ENCODE data around the gene RBM47.

Gene RBM47

DNA sequence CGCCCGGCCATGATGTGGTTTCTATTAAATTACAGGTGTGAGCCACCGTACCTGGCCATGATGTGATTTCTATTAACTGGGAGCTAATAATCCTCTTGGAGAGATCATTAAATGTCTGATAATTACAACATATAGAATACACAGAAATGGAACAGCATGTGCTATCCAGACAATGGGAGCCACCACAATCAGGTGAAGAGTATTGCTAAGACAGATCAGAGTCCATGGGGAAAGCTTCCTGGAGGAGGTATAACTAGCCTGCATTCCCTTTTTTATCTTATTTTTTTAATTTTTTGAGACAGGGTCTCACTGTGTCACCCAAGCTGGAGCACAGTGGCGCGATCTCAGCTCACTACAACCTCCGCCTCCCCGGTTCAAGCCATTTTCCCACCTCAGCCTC lies 147.7 kb downstream of the RBM47 start:
- H3K9me3 ChIP-seq (ENCODE audit: control insufficient read depth in 1 of 2, low read length in 2 of 2), result no peaks in the 10 kb centered on the region
- no peaks in the 10 kb centered on the region for H3K4me1 ChIP-seq (ENCODE audit: control insufficient read depth in 1 of 2, insufficient read depth in 2 of 2, low read length in 2 of 2)
- no peak overlapping the region for H3K27ac ChIP-seq (ENCODE audit: low read length)
- no peak overlapping the region for H3K4me3 ChIP-seq (ENCODE audit: low read depth in 1 of 2, low read length in 2 of 2)
- H3K36me3 ChIP-seq (ENCODE audit: control insufficient read depth in 1 of 2, insufficient read depth in 2 of 2, low read length in 2 of 2), result no peaks in the 10 kb centered on the region
- no peaks in the 10 kb centered on the region for H3K27me3 ChIP-seq (ENCODE audit: low read depth, low read length)

DNA sequence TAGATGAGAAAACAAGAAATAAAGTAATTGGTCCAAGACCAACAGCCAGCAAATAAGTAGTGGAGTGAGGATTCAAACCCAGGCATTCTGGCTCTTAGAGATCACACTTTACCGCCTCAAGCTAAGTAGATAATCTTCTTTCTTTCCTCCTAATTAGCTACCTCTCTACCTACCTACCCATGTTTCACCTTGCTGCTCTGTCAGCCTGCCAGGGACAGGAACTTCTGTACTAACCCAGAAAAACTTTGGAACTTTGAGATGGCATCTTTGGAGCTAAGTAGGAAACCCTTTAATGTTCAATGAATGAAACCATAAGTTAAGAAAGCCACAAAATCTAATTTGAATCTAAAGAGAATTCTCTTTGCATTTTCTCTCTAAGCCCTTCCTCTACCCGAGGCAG lies 149.4 kb downstream of the RBM47 start:
- H3K27ac ChIP-seq (ENCODE audit: low read length), result no peak overlapping the region
- no peaks in the 10 kb centered on the region for H3K27me3 ChIP-seq (ENCODE audit: low read depth, low read length)
- no peaks in the 10 kb centered on the region for H3K9me3 ChIP-seq (ENCODE audit: control insufficient read depth in 1 of 2, low read length in 2 of 2)
- no peaks in the 10 kb centered on the region for H3K36me3 ChIP-seq (ENCODE audit: control insufficient read depth in 1 of 2, insufficient read depth in 2 of 2, low read length in 2 of 2)
- H3K4me1 ChIP-seq (ENCODE audit: control insufficient read depth in 1 of 2, insufficient read depth in 2 of 2, low read length in 2 of 2), result no peaks in the 10 kb centered on the region
- no peak overlapping the region for H3K4me3 ChIP-seq (ENCODE audit: low read depth in 1 of 2, low read length in 2 of 2)

DNA sequence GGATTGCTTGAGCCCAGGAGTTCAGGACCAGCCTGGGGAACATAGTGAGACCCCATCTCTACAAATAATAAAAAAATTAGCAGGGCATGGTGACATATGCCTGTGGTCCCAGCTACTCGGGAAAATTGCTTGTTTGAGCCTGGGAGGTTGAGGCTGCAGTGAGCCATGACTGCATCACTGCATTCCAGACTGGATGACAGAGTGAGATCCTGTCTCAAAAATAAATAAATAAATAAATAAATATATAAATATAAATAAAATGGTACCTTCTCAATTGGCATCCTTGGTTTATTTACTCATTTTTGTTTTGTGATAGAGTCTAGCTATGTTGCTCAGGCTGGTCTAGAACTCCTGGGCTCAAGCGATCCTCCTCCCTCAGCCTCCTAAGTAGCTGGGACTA lies 150.3 kb downstream of the RBM47 start:
- Histone ChIP-seq H3K36me3 (ENCODE audit: control insufficient read depth in 1 of 2, insufficient read depth in 2 of 2, low read length in 2 of 2) (no peaks in the 10 kb centered on the region), H3K9me3 (ENCODE audit: control insufficient read depth in 1 of 2, low read length in 2 of 2) (no peaks in the 10 kb centered on the region), H3K27ac (ENCODE audit: low read length) (no peak overlapping the region), H3K4me3 (ENCODE audit: low read depth in 1 of 2, low read length in 2 of 2) (no peak overlapping the region), H3K4me1 (ENCODE audit: control insufficient read depth in 1 of 2, insufficient read depth in 2 of 2, low read length in 2 of 2) (no peaks in the 10 kb centered on the region), H3K27me3 (ENCODE audit: low read depth, low read length) (no peaks in the 10 kb centered on the region)

DNA sequence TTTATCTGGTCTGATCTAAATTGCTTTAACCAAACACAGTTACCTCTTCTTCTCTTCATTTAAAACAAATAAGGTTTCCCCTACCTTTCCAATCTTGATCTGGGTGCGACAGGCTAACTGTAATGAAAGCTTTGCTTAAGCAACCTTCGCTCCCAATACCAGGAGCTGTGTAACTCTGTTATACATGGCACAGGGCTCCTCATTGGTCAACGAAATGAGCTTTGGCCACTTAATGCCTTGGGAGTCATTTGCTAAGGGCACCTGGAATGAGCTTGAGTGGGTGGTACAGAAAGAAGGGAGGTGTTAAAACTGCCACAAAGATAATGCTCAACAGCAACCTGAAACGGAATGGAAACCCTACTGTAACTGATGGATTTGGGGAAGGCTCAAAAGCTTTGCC lies 154.1 kb downstream of the RBM47 start:
- no peak overlapping the region for H3K4me3 ChIP-seq (ENCODE audit: low read depth in 1 of 2, low read length in 2 of 2)
- H3K4me1 ChIP-seq (ENCODE audit: control insufficient read depth in 1 of 2, insufficient read depth in 2 of 2, low read length in 2 of 2), result no peaks in the 10 kb centered on the region
- no peaks in the 10 kb centered on the region for H3K9me3 ChIP-seq (ENCODE audit: control insufficient read depth in 1 of 2, low read length in 2 of 2)
- peak overlapping the region; percentile 32 for H3K27ac ChIP-seq (ENCODE audit: low read length)
- H3K27me3 ChIP-seq (ENCODE audit: low read depth, low read length), result no peaks in the 10 kb centered on the region
- no peaks in the 10 kb centered on the region for H3K36me3 ChIP-seq (ENCODE audit: control insufficient read depth in 1 of 2, insufficient read depth in 2 of 2, low read length in 2 of 2)

DNA sequence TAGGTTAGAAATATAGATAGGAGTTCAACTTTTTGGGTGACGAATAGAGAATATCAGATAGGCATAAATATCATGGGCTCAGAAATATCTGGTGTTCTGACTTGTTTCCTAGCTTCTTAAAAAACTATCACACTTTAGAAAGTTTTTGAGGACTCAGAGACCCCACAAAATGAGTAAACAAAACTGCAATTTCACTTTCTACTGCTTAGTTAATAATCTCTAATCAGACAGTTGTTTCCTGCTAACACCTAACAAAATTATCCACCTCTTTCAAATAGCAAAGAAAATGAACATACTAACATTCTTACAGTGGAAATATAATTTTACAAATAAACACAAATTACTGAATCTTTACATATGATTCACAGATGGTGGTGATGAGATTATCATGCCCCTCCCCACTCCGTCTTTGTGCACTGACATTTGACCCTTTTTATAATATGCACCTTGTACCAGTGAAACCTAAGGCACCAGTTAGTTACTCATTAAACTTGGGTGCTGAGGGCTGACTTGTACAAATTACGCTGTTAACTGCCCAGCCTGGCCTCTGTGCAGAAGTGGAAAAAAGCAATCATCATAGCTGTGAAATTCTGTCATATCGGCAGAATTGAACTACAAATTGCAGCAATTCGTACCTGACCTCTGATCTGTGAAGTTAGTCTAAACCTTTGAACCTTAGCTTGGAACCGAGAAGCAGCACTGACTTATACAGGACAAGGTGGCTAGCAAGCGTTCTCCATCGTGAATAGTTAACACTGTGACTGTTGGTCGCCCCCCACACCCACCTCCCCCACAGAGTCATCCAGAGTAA lies 155.9 kb downstream of the RBM47 start:
- Histone ChIP-seq H3K9me3 (ENCODE audit: control insufficient read depth in 1 of 2, low read length in 2 of 2) (no peaks in the 10 kb centered on the region), H3K4me1 (ENCODE audit: control insufficient read depth in 1 of 2, insufficient read depth in 2 of 2, low read length in 2 of 2) (no peaks in the 10 kb centered on the region), H3K27ac (ENCODE audit: low read length) (peak overlapping the region; percentile 63), H3K4me3 (ENCODE audit: low read depth in 1 of 2, low read length in 2 of 2) (no peak overlapping the region), H3K27me3 (ENCODE audit: low read depth, low read length) (no peaks in the 10 kb centered on the region), H3K36me3 (ENCODE audit: control insufficient read depth in 1 of 2, insufficient read depth in 2 of 2, low read length in 2 of 2) (no peaks in the 10 kb centered on the region)

DNA sequence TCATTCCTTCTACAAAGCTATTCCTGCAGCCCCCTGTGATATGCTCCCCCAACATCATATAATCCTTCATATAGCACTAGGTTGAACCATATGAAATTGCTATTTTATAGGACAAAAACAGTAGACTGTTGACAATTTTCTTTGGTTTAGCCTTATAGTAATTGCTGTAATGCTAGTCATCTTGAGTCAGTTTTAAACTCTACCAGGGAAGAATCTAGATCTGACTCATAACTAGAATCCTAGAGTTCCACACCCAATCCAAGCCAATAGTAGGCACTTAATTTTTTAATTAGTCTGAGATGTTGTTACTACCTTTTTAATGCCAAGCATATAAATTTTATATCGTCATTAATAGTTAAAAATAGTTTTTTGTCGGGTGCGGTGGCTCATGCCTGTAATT lies 157.7 kb downstream of the RBM47 start:
- H3K27me3 ChIP-seq (ENCODE audit: low read depth, low read length), result no peaks in the 10 kb centered on the region
- no peaks in the 10 kb centered on the region for H3K9me3 ChIP-seq (ENCODE audit: control insufficient read depth in 1 of 2, low read length in 2 of 2)
- peak overlapping the region; percentile 45 for H3K27ac ChIP-seq (ENCODE audit: low read length)
- H3K4me3 ChIP-seq (ENCODE audit: low read depth in 1 of 2, low read length in 2 of 2), result no peak overlapping the region
- H3K4me1 ChIP-seq (ENCODE audit: control insufficient read depth in 1 of 2, insufficient read depth in 2 of 2, low read length in 2 of 2), result no peaks in the 10 kb centered on the region
- no peaks in the 10 kb centered on the region for H3K36me3 ChIP-seq (ENCODE audit: control insufficient read depth in 1 of 2, insufficient read depth in 2 of 2, low read length in 2 of 2)

DNA sequence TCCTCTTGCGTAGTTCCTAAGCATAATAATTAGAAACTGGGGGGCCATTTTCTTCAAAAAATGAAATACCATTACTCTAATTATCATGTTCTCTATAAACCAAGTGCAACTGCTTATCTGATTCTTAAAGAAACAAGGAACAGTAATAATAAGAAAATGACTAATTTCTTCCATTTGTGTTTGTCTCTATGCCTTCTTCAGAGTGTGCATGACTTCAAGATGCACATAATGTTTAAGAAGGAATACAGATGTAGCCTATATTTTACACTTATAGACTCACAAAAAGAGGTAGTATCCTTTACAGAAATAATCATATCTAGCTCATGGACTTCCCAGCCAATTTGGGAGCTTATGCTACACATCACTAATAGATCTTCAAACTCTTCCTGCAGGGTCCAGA lies 162.9 kb downstream of the RBM47 start:
- H3K27me3 ChIP-seq (ENCODE audit: low read depth, low read length), result no peaks in the 10 kb centered on the region
- H3K9me3 ChIP-seq (ENCODE audit: control insufficient read depth in 1 of 2, low read length in 2 of 2), result no peaks in the 10 kb centered on the region
- H3K36me3 ChIP-seq (ENCODE audit: control insufficient read depth in 1 of 2, insufficient read depth in 2 of 2, low read length in 2 of 2), result peaks cover 0 to 3% of the 10 kb centered on the region in 2 donors
- H3K27ac ChIP-seq (ENCODE audit: low read length), result no peak overlapping the region
- no peak overlapping the region for H3K4me3 ChIP-seq (ENCODE audit: low read depth in 1 of 2, low read length in 2 of 2)
- H3K4me1 ChIP-seq (ENCODE audit: control insufficient read depth in 1 of 2, insufficient read depth in 2 of 2, low read length in 2 of 2), result no peaks in the 10 kb centered on the region

DNA sequence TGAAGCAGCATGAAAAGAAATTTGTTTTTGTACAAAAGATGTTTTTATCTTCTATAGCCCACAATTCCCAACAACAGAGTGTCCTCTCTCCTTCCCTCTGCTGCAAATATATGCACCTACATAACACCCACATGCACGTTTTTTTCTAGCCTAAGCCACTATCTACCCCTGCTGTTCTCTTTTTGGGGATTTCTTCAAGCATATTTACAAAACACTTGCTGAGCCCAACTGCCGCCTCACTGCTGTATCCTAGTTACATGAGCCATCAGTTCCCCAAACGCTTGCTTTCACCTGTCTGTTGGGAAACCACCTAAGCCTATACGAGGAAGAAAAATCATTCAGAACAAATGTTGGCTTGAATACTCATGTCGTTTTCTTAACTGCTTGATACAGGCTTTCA lies 167.3 kb downstream of the RBM47 start:
- no peak overlapping the region for H3K27ac ChIP-seq (ENCODE audit: low read length)

DNA sequence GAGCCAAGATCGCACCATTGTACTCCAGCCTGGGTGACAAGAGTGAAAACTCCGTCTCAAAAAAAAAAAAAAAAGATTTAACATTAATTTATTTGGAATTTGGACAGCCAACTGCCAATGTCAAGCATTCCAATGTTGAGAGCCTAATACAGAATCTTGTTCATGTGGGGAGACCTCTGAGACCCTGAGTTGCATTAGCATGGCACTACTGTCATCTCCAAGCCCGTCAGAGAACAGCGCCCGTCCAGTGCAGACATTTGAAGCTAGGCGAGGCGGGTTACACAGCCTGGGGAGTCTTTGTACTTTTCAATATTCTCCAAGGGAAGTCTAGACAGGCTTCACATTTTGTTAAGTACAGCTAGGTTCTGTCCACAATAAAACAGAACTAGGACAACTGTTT lies 167.8 kb downstream of the RBM47 start:
- Histone ChIP-seq H3K27me3 (ENCODE audit: low read depth, low read length) (no peaks in the 10 kb centered on the region), H3K9me3 (ENCODE audit: control insufficient read depth in 1 of 2, low read length in 2 of 2) (no peaks in the 10 kb centered on the region), H3K27ac (ENCODE audit: low read length) (no peak overlapping the region), H3K4me3 (ENCODE audit: low read depth in 1 of 2, low read length in 2 of 2) (no peak overlapping the region), H3K36me3 (ENCODE audit: control insufficient read depth in 1 of 2, insufficient read depth in 2 of 2, low read length in 2 of 2) (peaks cover 0 to 3% of the 10 kb centered on the region in 2 donors), H3K4me1 (ENCODE audit: control insufficient read depth in 1 of 2, insufficient read depth in 2 of 2, low read length in 2 of 2) (no peaks in the 10 kb centered on the region)

More for the DNA sequence above, 167.3 kb downstream of the RBM47 start:
- no peaks in the 10 kb centered on the region for H3K4me1 ChIP-seq (ENCODE audit: control insufficient read depth in 1 of 2, insufficient read depth in 2 of 2, low read length in 2 of 2)
- H3K9me3 ChIP-seq (ENCODE audit: control insufficient read depth in 1 of 2, low read length in 2 of 2), result no peaks in the 10 kb centered on the region
- H3K4me3 ChIP-seq (ENCODE audit: low read depth in 1 of 2, low read length in 2 of 2), result no peak overlapping the region
- no peaks in the 10 kb centered on the region for H3K27me3 ChIP-seq (ENCODE audit: low read depth, low read length)
- peaks cover 0 to 3% of the 10 kb centered on the region in 2 donors for H3K36me3 ChIP-seq (ENCODE audit: control insufficient read depth in 1 of 2, insufficient read depth in 2 of 2, low read length in 2 of 2)

DNA sequence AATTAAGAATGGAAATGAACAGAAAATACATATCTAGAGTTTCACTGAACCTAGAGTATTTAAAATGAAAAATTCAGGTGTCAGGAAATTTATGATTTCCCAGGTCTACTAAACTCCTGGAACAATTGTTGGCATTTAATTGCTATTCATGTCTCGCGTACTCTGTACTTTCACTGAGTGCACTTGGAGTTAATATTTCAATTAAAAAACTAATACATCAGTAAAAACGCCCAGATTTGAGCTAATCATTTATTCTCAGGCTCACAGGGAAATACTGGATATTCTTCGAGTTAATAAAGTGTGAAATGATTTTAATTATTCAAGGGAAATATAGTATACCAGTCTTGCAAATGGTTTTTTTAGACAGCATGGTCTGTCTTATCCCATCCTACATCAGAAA lies 168.6 kb downstream of the RBM47 start:
- Histone ChIP-seq H3K4me3 (ENCODE audit: low read depth in 1 of 2, low read length in 2 of 2) (no peak overlapping the region), H3K27ac (ENCODE audit: low read length) (no peak overlapping the region)

DNA sequence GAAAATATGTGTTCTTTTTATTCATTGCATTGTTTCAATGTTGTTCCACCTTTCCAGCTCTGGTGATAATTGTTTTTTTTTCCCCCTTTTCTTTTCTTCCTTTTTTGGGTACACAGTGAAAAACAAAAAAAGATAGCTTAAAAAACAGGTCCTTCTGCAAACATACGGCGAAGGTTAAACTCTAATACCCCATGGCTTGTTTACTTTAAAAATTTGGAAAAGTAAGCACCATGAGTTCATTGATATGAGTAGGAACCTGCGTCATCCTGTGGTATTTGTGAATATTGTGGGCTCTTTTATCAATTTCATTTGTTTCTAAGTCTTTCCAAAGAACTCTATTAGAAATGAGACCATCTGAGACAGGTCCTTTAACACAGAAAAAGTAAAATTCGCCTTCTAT lies 171.0 kb downstream of the RBM47 start:
- Histone ChIP-seq H3K27me3 (ENCODE audit: low read depth, low read length) (no peaks in the 10 kb centered on the region), H3K4me3 (ENCODE audit: low read depth in 1 of 2, low read length in 2 of 2) (no peak overlapping the region), H3K36me3 (ENCODE audit: control insufficient read depth in 1 of 2, insufficient read depth in 2 of 2, low read length in 2 of 2) (no peaks in the 10 kb centered on the region), H3K4me1 (ENCODE audit: control insufficient read depth in 1 of 2, insufficient read depth in 2 of 2, low read length in 2 of 2) (no peaks in the 10 kb centered on the region), H3K9me3 (ENCODE audit: control insufficient read depth in 1 of 2, low read length in 2 of 2) (no peaks in the 10 kb centered on the region), H3K27ac (ENCODE audit: low read length) (no peak overlapping the region)

More for the DNA sequence above, 168.6 kb downstream of the RBM47 start:
- Histone ChIP-seq H3K4me1 (ENCODE audit: control insufficient read depth in 1 of 2, insufficient read depth in 2 of 2, low read length in 2 of 2) (no peaks in the 10 kb centered on the region), H3K36me3 (ENCODE audit: control insufficient read depth in 1 of 2, insufficient read depth in 2 of 2, low read length in 2 of 2) (peaks cover 0 to 3% of the 10 kb centered on the region in 2 donors), H3K27me3 (ENCODE audit: low read depth, low read length) (no peaks in the 10 kb centered on the region), H3K9me3 (ENCODE audit: control insufficient read depth in 1 of 2, low read length in 2 of 2) (no peaks in the 10 kb centered on the region)

DNA sequence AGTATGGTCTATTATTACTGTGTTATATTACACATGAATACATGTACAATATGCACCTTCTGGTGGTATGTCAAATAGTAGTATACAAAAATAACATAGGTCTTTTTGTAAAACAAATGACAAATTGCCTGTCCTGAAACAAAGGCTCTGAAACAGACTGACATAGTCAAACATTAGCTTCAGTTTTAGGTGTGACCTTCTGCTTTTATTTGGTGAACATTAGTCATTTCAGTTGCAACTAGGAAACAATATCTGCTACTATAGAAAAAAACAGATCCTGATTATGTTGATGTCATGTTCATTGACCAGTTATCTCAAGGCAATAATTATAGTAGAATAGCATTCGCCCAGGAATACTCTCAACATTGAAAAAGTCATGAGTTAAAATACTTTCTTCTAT lies 171.6 kb downstream of the RBM47 start:
- no peaks in the 10 kb centered on the region for H3K36me3 ChIP-seq (ENCODE audit: control insufficient read depth in 1 of 2, insufficient read depth in 2 of 2, low read length in 2 of 2)
- H3K4me1 ChIP-seq (ENCODE audit: control insufficient read depth in 1 of 2, insufficient read depth in 2 of 2, low read length in 2 of 2), result no peaks in the 10 kb centered on the region
- H3K4me3 ChIP-seq (ENCODE audit: low read depth in 1 of 2, low read length in 2 of 2), result no peak overlapping the region
- H3K27ac ChIP-seq (ENCODE audit: low read length), result no peak overlapping the region
- no peaks in the 10 kb centered on the region for H3K9me3 ChIP-seq (ENCODE audit: control insufficient read depth in 1 of 2, low read length in 2 of 2)
- no peaks in the 10 kb centered on the region for H3K27me3 ChIP-seq (ENCODE audit: low read depth, low read length)

All from muscle layer of duodenum (tissue), 2 donors.